Esophagus muscularis mucosa (tissue), 4 donors: ENCODE measurements around the gene ADAMTSL1. TPM values are rescaled to one million over a fixed set of nuclear protein-coding genes. Genes with fewer than 3 reads are reported as not detected.

Experiments used
- DNase-seq: peaks from one replicate; pipeline ENCODE4 v3.0.0-alpha.2; 2017; ENCODE audit errors: extremely low spot score
- H3K27ac ChIP-seq, 4 donors: fragments of 200-600 bp; sonication (generic); replicated peaks in 1 of 4; 1 replicate in 3 of 4; 2 replicates in 1 of 4; pipeline ENCODE4 v1.5.1; 2016 to 2019; ENCODE audit warnings: mild to moderate bottlenecking in 1 of 4
- H3K27me3 ChIP-seq, 4 donors: fragments of 200-600 bp; sonication (generic); one replicate each; pipeline versions ENCODE4 v1.5.1 to v1.6.0; 2016 to 2019
- H3K36me3 ChIP-seq, 4 donors: fragments of 200-600 bp; sonication (generic); one replicate each; pipeline ENCODE4 v1.5.1; 2016 to 2019
- H3K4me1 ChIP-seq, 4 donors: fragments of 200-600 bp; sonication (generic); one replicate each; pipeline ENCODE4 v1.5.1; 2016 to 2019
- H3K4me3 ChIP-seq, 4 donors: fragments of 200-600 bp; sonication (generic); 1 replicate in 2 of 4; 2 replicates in 2 of 4; pipeline ENCODE4 v1.5.1; 2016 to 2019; ENCODE audit warnings: mild to moderate bottlenecking in 4 of 4, moderate library complexity in 1 of 4
- H3K9me3 ChIP-seq, 4 donors: fragments of 200-600 bp; sonication (generic); 1 replicate in 3 of 4; 2 replicates in 1 of 4; pipeline ENCODE4 v1.5.1; 2016 to 2019
- EP300 ChIP-seq: sonication (generic); formaldehyde crosslinking; IDR thresholded peaks from one replicate; pipeline ENCODE4 v1.6.1; 2017; ENCODE audit warnings: antibody characterized with exemption
- POLR2A ChIP-seq: fragments of 450-650 bp; IDR thresholded peaks from one replicate; pipeline ENCODE4 v1.6.1; 2017; ENCODE audit warnings: antibody characterized with exemption, moderate library complexity, mild to moderate bottlenecking, low read depth
- POLR2AphosphoS5 ChIP-seq, 2 donors: sonication (generic); formaldehyde crosslinking; IDR thresholded peaks; one replicate each; pipeline ENCODE4 v1.6.1; 2017; ENCODE audit warnings: antibody characterized with exemption in 2 of 2
- WGBS: methylation state at CpG from one replicate; pipeline ENCODE4 v1.1.5; 2018; 5-methylcytosine and 5-hydroxymethylcytosine counted together
- intact Hi-C: fragments of 100-400 bp; cut with DNase I; formaldehyde crosslinking; loops from one replicate; pipeline ENCODE4 v1.15.1; 2023
- total RNA-seq, 4 donors: library from RNA; depleted of rRNA; stranded (reverse); fragments of >200 nt; gene quantifications; one replicate each; pipeline versions ENCODE4 v1.1.0 to v1.2.1, GENCODE V29; 2016
- TF ChIP-seq, protein P1 (sequence below), 3 experiments: fragments of 200-600 bp in 2 of 3; fragments of 450-650 bp in 1 of 3; sonication (generic) in 2 of 3; IDR thresholded peaks; one replicate each; pipeline ENCODE4 v1.5.1; 2017 to 2019; ENCODE audit warnings: antibody characterized with exemption in 3 of 3, mild to moderate bottlenecking in 2 of 3, moderate library complexity in 1 of 3

Gene ADAMTSL1
- total RNA-seq, 4 donors from 2014 or later, result 81.7 to 172 (median 145) TPM

DNA sequence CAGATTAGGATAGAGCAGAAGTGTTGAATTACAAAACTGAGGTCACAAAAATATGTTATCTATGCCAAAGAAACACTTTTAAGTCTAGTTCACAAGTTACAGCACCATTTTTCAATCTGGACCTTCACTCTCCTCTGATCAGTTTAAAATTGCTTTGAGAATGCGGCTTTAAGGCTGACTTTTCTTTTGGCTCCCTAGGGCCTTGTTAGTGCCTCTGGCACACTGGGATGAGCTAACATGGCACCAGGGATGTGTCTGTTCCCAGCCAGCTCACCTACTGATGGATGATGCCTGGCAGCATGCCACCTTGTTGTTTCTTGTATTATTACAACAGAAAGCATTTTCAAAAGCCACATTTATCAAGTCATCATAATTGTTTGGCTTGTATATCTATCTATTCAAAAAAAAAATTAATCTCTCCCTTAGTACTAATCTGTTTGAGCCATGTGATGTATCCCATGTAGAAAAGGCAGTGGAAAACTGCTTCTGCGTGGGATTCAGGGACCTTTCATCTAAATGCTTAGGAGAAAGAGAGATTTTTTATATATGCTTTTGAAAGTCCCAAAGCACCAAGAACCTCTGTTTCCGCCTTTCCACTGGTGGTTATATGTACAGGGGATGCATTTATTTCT is 46.6 kb downstream of the ADAMTSL1 start:
- peak overlapping the region in 2 of 4 donors; percentile 6 to 13 for H3K27ac ChIP-seq

DNA sequence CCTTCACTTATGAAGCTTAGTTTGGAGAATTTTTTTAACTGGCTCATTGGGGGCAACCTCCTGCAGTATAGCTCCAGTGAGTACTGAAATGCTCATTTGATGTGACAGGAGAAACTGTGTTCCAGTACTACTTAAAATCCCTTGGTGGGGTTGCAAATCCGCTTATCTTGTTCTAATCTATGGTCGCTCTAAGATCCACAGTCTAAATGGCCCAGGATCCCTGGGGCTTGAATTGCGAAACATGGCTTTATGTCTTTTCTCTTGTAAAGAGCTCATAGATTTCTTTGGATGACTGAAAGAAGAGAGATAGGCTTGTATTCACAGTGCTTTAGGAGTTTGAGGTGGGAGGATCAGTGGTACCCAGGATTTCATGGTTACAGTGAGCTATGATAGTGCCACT is 52.7 kb downstream of the ADAMTSL1 start:
- Histone ChIP-seq H3K4me3 (no peak overlapping the region), H3K27ac (no peak overlapping the region), H3K27me3 (no peaks in the 10 kb centered on the region), H3K4me1 (peaks cover 0 to 12% (median 9%) of the 10 kb centered on the region in 4 donors), H3K9me3 (peaks cover 0 to 8% (median 0%) of the 10 kb centered on the region in 4 donors), H3K36me3 (no peaks in the 10 kb centered on the region)
- no peak for DNase-seq
- intact Hi-C loops, result no loop called here
- no peak for TF ChIP-seq POLR2AphosphoS5 (IDR thresholded peaks at IDR 0.05)
- 93% methylated on average over 3 of the region's 3 CpGs for WGBS

More for the DNA sequence above, 46.6 kb downstream of the ADAMTSL1 start:
- no peaks in the 10 kb centered on the region for H3K27me3 ChIP-seq
- no peaks in the 10 kb centered on the region for H3K9me3 ChIP-seq
- intact Hi-C loops, result no loop called here
- no peak overlapping the region for H3K4me3 ChIP-seq
- H3K4me1 ChIP-seq, result peaks cover 0 to 22% (median 18%) of the 10 kb centered on the region in 4 donors
- no peaks in the 10 kb centered on the region for H3K36me3 ChIP-seq
- no peak for TF ChIP-seq POLR2A
- TF ChIP-seq, protein P1, sequence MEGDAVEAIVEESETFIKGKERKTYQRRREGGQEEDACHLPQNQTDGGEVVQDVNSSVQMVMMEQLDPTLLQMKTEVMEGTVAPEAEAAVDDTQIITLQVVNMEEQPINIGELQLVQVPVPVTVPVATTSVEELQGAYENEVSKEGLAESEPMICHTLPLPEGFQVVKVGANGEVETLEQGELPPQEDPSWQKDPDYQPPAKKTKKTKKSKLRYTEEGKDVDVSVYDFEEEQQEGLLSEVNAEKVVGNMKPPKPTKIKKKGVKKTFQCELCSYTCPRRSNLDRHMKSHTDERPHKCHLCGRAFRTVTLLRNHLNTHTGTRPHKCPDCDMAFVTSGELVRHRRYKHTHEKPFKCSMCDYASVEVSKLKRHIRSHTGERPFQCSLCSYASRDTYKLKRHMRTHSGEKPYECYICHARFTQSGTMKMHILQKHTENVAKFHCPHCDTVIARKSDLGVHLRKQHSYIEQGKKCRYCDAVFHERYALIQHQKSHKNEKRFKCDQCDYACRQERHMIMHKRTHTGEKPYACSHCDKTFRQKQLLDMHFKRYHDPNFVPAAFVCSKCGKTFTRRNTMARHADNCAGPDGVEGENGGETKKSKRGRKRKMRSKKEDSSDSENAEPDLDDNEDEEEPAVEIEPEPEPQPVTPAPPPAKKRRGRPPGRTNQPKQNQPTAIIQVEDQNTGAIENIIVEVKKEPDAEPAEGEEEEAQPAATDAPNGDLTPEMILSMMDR (IDR thresholded peaks at IDR 0.05), result no peak
- TF ChIP-seq EP300, result no peak
- no peak for TF ChIP-seq POLR2AphosphoS5 (IDR thresholded peaks at IDR 0.05)
- 65% methylated on average over 3 of the region's 3 CpGs for WGBS
- no peak for DNase-seq

DNA sequence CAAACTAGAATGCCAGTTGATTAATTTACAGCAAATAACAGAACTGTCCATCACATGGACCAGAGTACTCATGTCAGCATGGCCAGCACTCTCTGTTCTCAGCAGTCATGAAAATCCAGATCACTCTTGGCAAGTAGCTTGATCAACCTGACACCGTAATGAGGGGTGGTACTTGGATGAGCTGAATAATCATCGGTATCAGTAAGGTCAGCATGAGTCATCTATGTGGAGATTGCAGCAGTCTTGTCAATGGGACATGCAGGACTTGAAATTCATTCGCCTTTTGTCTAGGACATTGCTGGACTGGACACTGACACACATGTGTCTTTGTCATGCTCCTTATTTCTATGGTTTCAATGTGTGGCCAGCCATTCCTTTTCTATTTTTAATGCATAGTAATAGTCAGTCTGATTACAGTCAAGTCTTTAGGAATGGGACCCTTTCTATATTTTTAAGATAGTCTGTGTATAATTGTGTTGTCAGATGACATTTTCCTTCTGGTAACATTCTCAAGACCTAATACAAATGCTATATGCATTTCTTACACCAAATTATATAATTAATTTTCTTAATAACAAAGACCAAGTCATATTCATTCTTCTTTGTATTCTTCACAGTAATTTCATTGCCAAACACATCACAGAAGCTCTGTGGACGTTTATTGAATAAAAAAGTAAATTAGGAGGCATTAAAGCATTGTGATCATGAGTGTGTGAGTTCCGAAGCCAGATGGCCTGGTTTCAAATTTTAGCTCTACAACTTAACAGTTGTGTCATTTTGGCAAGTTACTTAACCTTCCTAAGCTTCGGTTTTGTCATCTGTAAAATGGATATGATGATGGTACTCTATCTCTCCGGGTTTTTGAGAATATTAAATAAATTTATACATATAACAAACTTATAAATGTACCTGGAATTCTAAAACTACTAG is 57.4 kb downstream of the ADAMTSL1 start:
- 64% methylated on average over 7 of the region's 7 CpGs for WGBS
- intact Hi-C loops, result no loop called here

DNA sequence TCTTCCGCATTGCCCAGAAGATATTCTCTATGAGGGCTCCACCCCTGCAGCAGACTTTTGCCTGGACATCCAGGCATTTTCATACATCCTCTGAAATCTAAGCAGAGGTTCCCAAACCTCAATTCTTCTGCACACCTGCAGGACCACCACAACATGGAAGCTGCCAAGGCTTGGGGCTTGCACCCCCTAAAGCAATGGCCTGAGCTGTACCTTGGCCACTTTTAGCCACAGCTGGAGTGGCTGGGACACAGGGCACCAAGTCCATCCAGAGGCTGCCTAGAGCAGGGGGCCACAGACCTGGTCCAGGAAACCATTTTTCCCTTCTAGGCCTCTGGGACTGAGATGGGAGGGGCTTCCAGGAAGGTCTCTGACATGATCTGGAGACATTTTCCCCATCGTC is 60.7 kb downstream of the ADAMTSL1 start:
- H3K27ac ChIP-seq, result no peak overlapping the region
- peaks cover 0 to 16% (median 8%) of the 10 kb centered on the region in 4 donors for H3K9me3 ChIP-seq
- H3K27me3 ChIP-seq, result no peaks in the 10 kb centered on the region
- intact Hi-C loops, result no loop called here
- 98% methylated on average over 2 of the region's 2 CpGs for WGBS
- peaks cover 0 to 24% (median 8%) of the 10 kb centered on the region in 4 donors for H3K36me3 ChIP-seq
- H3K4me1 ChIP-seq, result peaks cover 0 to 14% (median 10%) of the 10 kb centered on the region in 4 donors
- DNase-seq, result no peak
- TF ChIP-seq POLR2A (no peak), EP300 (no peak), POLR2AphosphoS5 (IDR thresholded peaks at IDR 0.05) (no peak)
- TF ChIP-seq, protein P1 (IDR thresholded peaks at IDR 0.05), result no peak
- no peak overlapping the region for H3K4me3 ChIP-seq

More for the DNA sequence above, 57.4 kb downstream of the ADAMTSL1 start:
- Histone ChIP-seq H3K27ac (no peak overlapping the region), H3K36me3 (peaks cover 0 to 24% (median 8%) of the 10 kb centered on the region in 4 donors), H3K9me3 (peaks cover 0 to 17% (median 8%) of the 10 kb centered on the region in 4 donors), H3K4me1 (peaks cover 0 to 14% (median 10%) of the 10 kb centered on the region in 4 donors), H3K27me3 (no peaks in the 10 kb centered on the region), H3K4me3 (no peak overlapping the region)
- TF ChIP-seq POLR2A (no peak), POLR2AphosphoS5 (IDR thresholded peaks at IDR 0.05) (no peak), EP300 (no peak)
- TF ChIP-seq, protein P1 (IDR thresholded peaks at IDR 0.05), result no peak
- DNase-seq, result no peak

DNA sequence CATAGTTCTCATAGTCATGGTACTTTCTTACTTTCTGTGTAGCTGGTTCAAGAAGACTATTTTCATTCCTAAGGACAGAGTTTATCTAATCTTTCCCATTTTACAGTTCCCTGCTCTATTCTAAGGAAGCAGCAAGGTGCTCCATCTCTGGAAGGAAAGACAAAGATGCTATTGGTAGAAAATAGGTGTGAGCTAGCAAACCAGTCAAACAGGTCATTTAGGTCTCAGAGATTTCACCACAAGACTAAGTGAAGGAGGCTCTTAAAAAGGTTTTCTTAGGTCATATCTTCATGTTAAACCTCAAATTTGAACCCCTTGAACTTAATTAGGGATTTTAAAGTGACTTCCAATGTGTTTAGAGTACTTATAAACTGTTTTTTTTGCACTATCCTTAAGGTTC is 62.6 kb downstream of the ADAMTSL1 start:
- H3K9me3 ChIP-seq, result peaks cover 0 to 16% (median 8%) of the 10 kb centered on the region in 4 donors
- H3K27ac ChIP-seq, result no peak overlapping the region
- H3K4me1 ChIP-seq, result peaks cover 0 to 5% (median 1%) of the 10 kb centered on the region in 4 donors
- DNase-seq, result no peak
- no peaks in the 10 kb centered on the region for H3K27me3 ChIP-seq
- peaks cover 0 to 24% (median 8%) of the 10 kb centered on the region in 4 donors for H3K36me3 ChIP-seq
- TF ChIP-seq, protein P1 (IDR thresholded peaks at IDR 0.05), result no peak
- no peak for TF ChIP-seq POLR2A
- no peak for TF ChIP-seq POLR2AphosphoS5 (IDR thresholded peaks at IDR 0.05)
- TF ChIP-seq EP300, result no peak
- intact Hi-C loops, result no loop called here
- no peak overlapping the region for H3K4me3 ChIP-seq
